ENCODE results near the gene ASTN1.

ASTN1 gene

DNA sequence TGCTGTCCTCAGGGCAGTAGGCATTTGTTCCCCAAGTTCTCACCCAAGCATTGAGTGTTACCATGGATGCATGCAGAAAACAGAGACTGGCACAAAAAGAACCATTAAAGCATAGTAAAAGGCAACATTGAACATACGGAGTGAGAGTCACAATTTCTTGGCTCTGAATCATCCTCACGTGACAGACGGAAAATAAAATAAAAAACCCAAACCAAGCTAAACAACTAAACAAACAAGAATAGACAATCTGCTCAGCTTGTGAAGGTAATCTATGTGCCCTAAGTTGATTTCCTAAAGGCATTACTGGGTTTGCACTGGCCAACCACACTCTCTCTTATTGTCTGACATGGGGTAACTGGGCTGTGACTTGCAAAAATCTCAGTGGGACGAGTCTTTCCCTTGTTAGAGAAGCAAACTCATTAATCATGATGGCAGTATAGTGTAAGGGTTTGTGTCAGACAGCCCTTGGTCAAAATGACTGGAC is 306.0 kb downstream of the ASTN1 start:
- Histone ChIP-seq H3K4me3 (ENCODE audit: low read depth in 1 of 2, low read length in 2 of 2) (no peak overlapping the region), H3K4me1 (ENCODE audit: control insufficient read depth in 1 of 2, insufficient read depth in 2 of 2, low read length in 2 of 2) (no peaks in the 10 kb centered on the region), H3K36me3 (ENCODE audit: control insufficient read depth in 1 of 2, insufficient read depth in 2 of 2, low read length in 2 of 2) (no peaks in the 10 kb centered on the region), H3K27ac (ENCODE audit: low read length) (no peak overlapping the region), H3K9me3 (ENCODE audit: control insufficient read depth in 1 of 2, low read length in 2 of 2) (no peaks in the 10 kb centered on the region), H3K27me3 (ENCODE audit: low read depth, low read length) (no peaks in the 10 kb centered on the region)

DNA sequence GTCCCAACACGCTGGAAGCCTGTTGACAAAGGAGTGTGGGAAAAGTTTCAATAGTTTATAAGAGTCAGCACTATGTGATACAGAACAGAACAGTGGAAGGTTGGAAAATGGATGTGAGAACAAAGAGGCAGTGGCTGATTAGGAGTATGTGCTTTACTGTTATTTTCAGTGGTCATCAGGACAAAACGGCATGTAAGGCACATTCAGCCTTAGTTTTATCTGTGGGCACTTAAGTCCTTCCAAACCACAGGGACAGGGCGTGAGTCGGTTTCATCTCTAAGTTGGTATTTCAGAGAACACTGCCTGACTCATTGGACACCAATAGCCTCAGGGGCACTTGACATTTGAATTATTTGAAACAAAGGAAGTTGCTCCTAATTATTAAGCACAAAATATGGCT is 306.9 kb downstream of the ASTN1 start:
- Histone ChIP-seq H3K9me3 (ENCODE audit: control insufficient read depth in 1 of 2, low read length in 2 of 2) (no peaks in the 10 kb centered on the region), H3K27me3 (ENCODE audit: low read depth, low read length) (no peaks in the 10 kb centered on the region), H3K27ac (ENCODE audit: low read length) (no peak overlapping the region), H3K4me3 (ENCODE audit: low read depth in 1 of 2, low read length in 2 of 2) (no peak overlapping the region), H3K4me1 (ENCODE audit: control insufficient read depth in 1 of 2, insufficient read depth in 2 of 2, low read length in 2 of 2) (no peaks in the 10 kb centered on the region), H3K36me3 (ENCODE audit: control insufficient read depth in 1 of 2, insufficient read depth in 2 of 2, low read length in 2 of 2) (no peaks in the 10 kb centered on the region)

- Histone ChIP-seq H3K9me3 (ENCODE audit: control insufficient read depth in 1 of 2, low read length in 2 of 2) (no peaks in the 10 kb centered on the region), H3K4me3 (ENCODE audit: low read depth in 1 of 2, low read length in 2 of 2) (no peak overlapping the region), H3K4me1 (ENCODE audit: control insufficient read depth in 1 of 2, insufficient read depth in 2 of 2, low read length in 2 of 2) (no peaks in the 10 kb centered on the region), H3K27me3 (ENCODE audit: low read depth, low read length) (no peaks in the 10 kb centered on the region), H3K36me3 (ENCODE audit: control insufficient read depth in 1 of 2, insufficient read depth in 2 of 2, low read length in 2 of 2) (no peaks in the 10 kb centered on the region), H3K27ac (ENCODE audit: low read length) (no peak overlapping the region)
Observed at GRCh38 chr1:176854758-176855745, 309.5 kb downstream of the ASTN1 start.

- H3K36me3 ChIP-seq (ENCODE audit: control insufficient read depth in 1 of 2, insufficient read depth in 2 of 2, low read length in 2 of 2) = no peaks in the 10 kb centered on the region
- no peak overlapping the region for H3K4me3 ChIP-seq (ENCODE audit: low read depth in 1 of 2, low read length in 2 of 2)
- no peaks in the 10 kb centered on the region for H3K9me3 ChIP-seq (ENCODE audit: control insufficient read depth in 1 of 2, low read length in 2 of 2)
- no peak overlapping the region for H3K27ac ChIP-seq (ENCODE audit: low read length)
- no peaks in the 10 kb centered on the region for H3K27me3 ChIP-seq (ENCODE audit: low read depth, low read length)
- no peaks in the 10 kb centered on the region for H3K4me1 ChIP-seq (ENCODE audit: control insufficient read depth in 1 of 2, insufficient read depth in 2 of 2, low read length in 2 of 2)
Observed at GRCh38 chr1:176854121-176854520, 310.4 kb downstream of the ASTN1 start.

- no peaks in the 10 kb centered on the region for H3K9me3 ChIP-seq (ENCODE audit: control insufficient read depth in 1 of 2, low read length in 2 of 2)
- H3K4me1 ChIP-seq (ENCODE audit: control insufficient read depth in 1 of 2, insufficient read depth in 2 of 2, low read length in 2 of 2) = no peaks in the 10 kb centered on the region
- no peak overlapping the region for H3K4me3 ChIP-seq (ENCODE audit: low read depth in 1 of 2, low read length in 2 of 2)
- H3K36me3 ChIP-seq (ENCODE audit: control insufficient read depth in 1 of 2, insufficient read depth in 2 of 2, low read length in 2 of 2) = no peaks in the 10 kb centered on the region
- H3K27me3 ChIP-seq (ENCODE audit: low read depth, low read length) = no peaks in the 10 kb centered on the region
- H3K27ac ChIP-seq (ENCODE audit: low read length) = no peak overlapping the region
Observed at GRCh38 chr1:176853503-176853902, 311.0 kb downstream of the ASTN1 start.

DNA sequence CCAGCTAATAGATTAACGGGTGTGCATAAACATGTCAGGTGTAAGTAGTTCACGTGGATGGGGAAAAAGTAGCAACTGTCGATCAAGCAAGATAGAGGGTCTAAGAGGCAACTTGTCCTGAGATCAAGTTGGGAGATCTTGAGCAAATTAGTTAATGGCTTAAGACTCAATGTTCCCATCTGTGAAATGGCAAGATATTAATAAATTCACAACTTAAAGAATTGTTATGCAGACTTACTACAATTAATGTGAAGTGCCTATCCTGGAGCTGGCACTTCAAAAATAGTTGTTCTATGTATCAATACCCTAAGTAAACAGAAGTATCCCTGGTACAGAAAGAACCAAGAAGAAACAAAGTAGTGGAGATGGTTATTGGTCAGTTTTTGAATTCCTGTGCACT is 312.4 kb downstream of the ASTN1 start:
- Histone ChIP-seq H3K4me3 (ENCODE audit: low read depth in 1 of 2, low read length in 2 of 2) (no peak overlapping the region), H3K4me1 (ENCODE audit: control insufficient read depth in 1 of 2, insufficient read depth in 2 of 2, low read length in 2 of 2) (no peaks in the 10 kb centered on the region), H3K27ac (ENCODE audit: low read length) (no peak overlapping the region), H3K9me3 (ENCODE audit: control insufficient read depth in 1 of 2, low read length in 2 of 2) (no peaks in the 10 kb centered on the region), H3K36me3 (ENCODE audit: control insufficient read depth in 1 of 2, insufficient read depth in 2 of 2, low read length in 2 of 2) (no peaks in the 10 kb centered on the region), H3K27me3 (ENCODE audit: low read depth, low read length) (no peaks in the 10 kb centered on the region)

- Histone ChIP-seq H3K4me1 (ENCODE audit: control insufficient read depth in 1 of 2, insufficient read depth in 2 of 2, low read length in 2 of 2) (no peaks in the 10 kb centered on the region), H3K36me3 (ENCODE audit: control insufficient read depth in 1 of 2, insufficient read depth in 2 of 2, low read length in 2 of 2) (no peaks in the 10 kb centered on the region), H3K27ac (ENCODE audit: low read length) (no peak overlapping the region), H3K27me3 (ENCODE audit: low read depth, low read length) (no peaks in the 10 kb centered on the region), H3K9me3 (ENCODE audit: control insufficient read depth in 1 of 2, low read length in 2 of 2) (no peaks in the 10 kb centered on the region), H3K4me3 (ENCODE audit: low read depth in 1 of 2, low read length in 2 of 2) (no peak overlapping the region)
Observed at GRCh38 chr1:176850871-176851270, 313.6 kb downstream of the ASTN1 start.

GRCh38 chr1:176849281-176849680 is 315.2 kb downstream of the ASTN1 start:
- Histone ChIP-seq H3K36me3 (ENCODE audit: control insufficient read depth in 1 of 2, insufficient read depth in 2 of 2, low read length in 2 of 2) (no peaks in the 10 kb centered on the region), H3K27me3 (ENCODE audit: low read depth, low read length) (no peaks in the 10 kb centered on the region), H3K4me3 (ENCODE audit: low read depth in 1 of 2, low read length in 2 of 2) (no peak overlapping the region), H3K4me1 (ENCODE audit: control insufficient read depth in 1 of 2, insufficient read depth in 2 of 2, low read length in 2 of 2) (no peaks in the 10 kb centered on the region), H3K9me3 (ENCODE audit: control insufficient read depth in 1 of 2, low read length in 2 of 2) (no peaks in the 10 kb centered on the region), H3K27ac (ENCODE audit: low read length) (no peak overlapping the region)

DNA sequence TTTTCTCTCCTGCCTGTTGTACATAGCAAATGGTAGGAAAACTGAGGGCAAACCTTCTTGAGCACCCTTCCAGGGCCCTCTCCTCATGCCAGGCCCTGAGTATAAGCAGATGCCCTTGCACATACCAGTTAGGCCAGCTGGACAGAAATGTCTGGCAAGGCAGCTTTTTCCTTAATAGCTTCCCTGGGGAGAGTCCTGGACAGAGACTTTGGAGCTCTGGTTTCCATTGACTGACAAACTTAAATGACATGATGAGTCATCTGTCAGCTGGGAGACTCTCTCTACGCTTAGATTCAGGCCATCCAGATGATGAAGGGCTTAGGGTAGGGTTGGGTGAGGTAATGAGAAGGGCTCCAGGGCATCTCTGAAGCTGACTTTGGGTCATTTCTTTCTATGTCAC is 317.5 kb downstream of the ASTN1 start:
- Histone ChIP-seq H3K27me3 (ENCODE audit: low read depth, low read length) (no peaks in the 10 kb centered on the region), H3K4me3 (ENCODE audit: low read depth in 1 of 2, low read length in 2 of 2) (no peak overlapping the region), H3K27ac (ENCODE audit: low read length) (no peak overlapping the region)

DNA sequence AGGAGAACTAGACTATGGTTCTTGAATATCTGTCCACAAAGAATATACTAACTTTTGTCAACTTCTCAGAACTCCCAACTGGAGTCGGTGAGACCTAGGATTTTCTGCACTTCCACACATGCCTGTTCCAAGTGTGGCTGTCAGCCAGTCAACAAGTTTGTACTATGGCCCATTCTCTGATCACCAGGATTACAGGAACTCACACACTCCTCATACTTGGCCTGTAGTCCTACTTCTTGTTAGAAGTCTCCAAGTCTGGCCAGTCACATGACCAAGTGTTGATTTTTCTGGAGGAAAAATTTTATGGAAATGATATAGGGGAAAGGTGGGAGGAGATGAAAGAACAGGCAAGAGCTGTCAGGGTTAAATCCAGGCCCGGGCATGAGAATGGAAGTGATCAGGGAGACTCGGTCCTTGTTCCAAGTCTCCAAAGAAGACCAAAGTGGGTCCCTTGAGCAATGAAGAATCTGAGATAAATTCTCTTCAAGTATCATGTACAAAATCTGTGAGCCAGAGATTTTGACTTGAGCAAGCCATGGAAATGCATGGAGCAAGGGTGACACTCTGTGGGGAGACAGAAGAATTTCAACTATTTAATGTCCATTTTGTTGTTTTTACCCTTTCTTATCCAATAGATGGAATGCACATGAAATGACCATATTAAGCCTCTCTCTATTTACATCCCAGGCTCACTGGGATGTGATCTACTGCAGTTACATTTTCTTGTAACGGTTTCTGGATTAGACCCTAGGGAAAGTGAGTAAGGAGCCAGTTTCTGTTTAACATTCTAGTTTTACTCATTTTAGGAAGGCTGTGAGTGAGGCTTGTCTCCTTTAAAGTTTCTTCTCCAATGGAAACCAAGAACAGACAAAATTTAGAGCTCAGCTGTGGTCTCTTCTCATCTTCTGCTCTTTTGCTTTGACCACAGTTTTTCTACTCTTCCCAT is 320.9 kb downstream of the ASTN1 start:
- H3K36me3 ChIP-seq (ENCODE audit: control insufficient read depth in 1 of 2, insufficient read depth in 2 of 2, low read length in 2 of 2) = no peaks in the 10 kb centered on the region
- H3K9me3 ChIP-seq (ENCODE audit: control insufficient read depth in 1 of 2, low read length in 2 of 2) = no peaks in the 10 kb centered on the region
- H3K4me1 ChIP-seq (ENCODE audit: control insufficient read depth in 1 of 2, insufficient read depth in 2 of 2, low read length in 2 of 2) = no peaks in the 10 kb centered on the region
- H3K4me3 ChIP-seq (ENCODE audit: low read depth in 1 of 2, low read length in 2 of 2) = no peak overlapping the region
- no peak overlapping the region for H3K27ac ChIP-seq (ENCODE audit: low read length)
- no peaks in the 10 kb centered on the region for H3K27me3 ChIP-seq (ENCODE audit: low read depth, low read length)

More for the DNA sequence above, 317.5 kb downstream of the ASTN1 start:
- Histone ChIP-seq H3K4me1 (ENCODE audit: control insufficient read depth in 1 of 2, insufficient read depth in 2 of 2, low read length in 2 of 2) (no peaks in the 10 kb centered on the region), H3K9me3 (ENCODE audit: control insufficient read depth in 1 of 2, low read length in 2 of 2) (no peaks in the 10 kb centered on the region), H3K36me3 (ENCODE audit: control insufficient read depth in 1 of 2, insufficient read depth in 2 of 2, low read length in 2 of 2) (no peaks in the 10 kb centered on the region)

DNA sequence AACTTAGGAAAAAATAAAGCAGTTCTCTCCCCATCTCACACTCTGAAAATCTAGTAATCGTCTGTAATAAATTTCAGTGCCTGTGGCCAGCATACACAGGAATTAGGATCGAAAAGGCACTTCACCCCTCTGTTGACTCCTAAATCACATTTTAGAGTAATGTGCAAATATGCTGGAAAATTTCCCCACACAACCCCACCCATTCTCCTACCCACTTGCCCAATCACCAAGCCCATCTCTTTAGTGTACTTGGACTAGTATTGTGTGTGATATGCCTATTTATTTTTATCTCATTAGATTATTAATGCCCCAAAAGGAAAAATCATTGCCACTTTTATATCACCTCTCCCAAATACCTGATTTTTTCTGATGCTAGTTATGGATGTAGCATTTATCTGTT is 323.3 kb downstream of the ASTN1 start:
- Histone ChIP-seq H3K36me3 (ENCODE audit: control insufficient read depth in 1 of 2, insufficient read depth in 2 of 2, low read length in 2 of 2) (no peaks in the 10 kb centered on the region), H3K4me3 (ENCODE audit: low read depth in 1 of 2, low read length in 2 of 2) (no peak overlapping the region), H3K9me3 (ENCODE audit: control insufficient read depth in 1 of 2, low read length in 2 of 2) (no peaks in the 10 kb centered on the region)

More for the DNA sequence above, 323.3 kb downstream of the ASTN1 start:
- no peak overlapping the region for H3K27ac ChIP-seq (ENCODE audit: low read length)
- no peaks in the 10 kb centered on the region for H3K27me3 ChIP-seq (ENCODE audit: low read depth, low read length)
- no peaks in the 10 kb centered on the region for H3K4me1 ChIP-seq (ENCODE audit: control insufficient read depth in 1 of 2, insufficient read depth in 2 of 2, low read length in 2 of 2)

Data from muscle layer of duodenum (tissue), 2 donors.